ENCODE data around the gene ZSCAN21.

The ZSCAN21 gene

GRCh38 chr7:100099452-100099851 is 49.9 kb downstream of the ZSCAN21 start:
- no peak for DNase-seq (ENCODE audit: low read depth in 3 of 3)

- DNase-seq (ENCODE audit: low read depth in 3 of 3) = peak; percentile 68 to 84 (median 74)
Observed at GRCh38 chr7:100100420-100101015, 50.9 kb downstream of the ZSCAN21 start.

- DNase-seq (ENCODE audit: low read depth in 3 of 3) = peak; percentile 95 to 99 (median 95)
Observed at GRCh38 chr7:100101016-100101862, 51.7 kb downstream of the ZSCAN21 start, which contains the start of the genes AP4M1 and MCM7. TSS of gene AP4M1 (plus strand) at chr7:100101643. CDS start at chr7:100101715, 72 bp downstream. TSS of gene MCM7 (minus strand) at chr7:100101397. CDS start at chr7:100101294, 103 bp downstream.

GRCh38 chr7:100102950-100103840 is 53.6 kb downstream of the ZSCAN21 start:
- DNase-seq (ENCODE audit: low read depth in 3 of 3) = no peak

- no peak for DNase-seq (ENCODE audit: low read depth in 3 of 3)
Observed at GRCh38 chr7:100105534-100105933, 56.0 kb downstream of the ZSCAN21 start.

GRCh38 chr7:100106633-100107032 is 57.1 kb downstream of the ZSCAN21 start:
- DNase-seq (ENCODE audit: low read depth in 3 of 3) = no peak

GRCh38 chr7:100107125-100107737 is 57.7 kb downstream of the ZSCAN21 start:
- no peak for DNase-seq (ENCODE audit: low read depth in 3 of 3)

GRCh38 chr7:100107890-100108289 is 58.3 kb downstream of the ZSCAN21 start:
- DNase-seq (ENCODE audit: low read depth in 3 of 3) = no peak

- DNase-seq (ENCODE audit: low read depth in 3 of 3) = no peak
Observed at GRCh38 chr7:100109521-100110163, 60.1 kb downstream of the ZSCAN21 start.

- no peak for DNase-seq (ENCODE audit: low read depth in 3 of 3)
Observed at GRCh38 chr7:100111156-100111555, 61.6 kb downstream of the ZSCAN21 start.

GRCh38 chr7:100111914-100112313 is 62.3 kb downstream of the ZSCAN21 start:
- DNase-seq (ENCODE audit: low read depth in 3 of 3) = no peak

Measured in stimulated activated CD4-positive, alpha-beta T cell treated with anti-CD3 and anti-CD28 coated beads, TNF-alpha, amount 100 ng/mL, for 24 hours (primary cell).